Neural progenitor cell (in vitro differentiated cells): ENCODE results near the gene VWA5B2.

ENCODE experiments used
- CTCF ChIP-seq: fragments of 200-600 bp; sonication (generic); IDR thresholded peaks from 2 replicates; pipeline ENCODE4 v1.5.1; 2017; ENCODE audit warnings: antibody characterized with exemption, mild to moderate bottlenecking
- EZH2phosphoT487 ChIP-seq: fragments of 200-600 bp; sonication (generic); IDR thresholded peaks from 2 replicates; pipeline ENCODE4 v1.6.1; 2017; ENCODE audit warnings: antibody characterized with exemption

GRCh38 chr3:184277366-184277765 lies 48.0 kb downstream of the VWA5B2 start:
- no peak for TF ChIP-seq CTCF
- no peak for TF ChIP-seq EZH2phosphoT487
